Stimulated activated CD8-positive, alpha-beta memory T cell treated with anti-CD3 and anti-CD28 coated beads, Interleukin-15, amount 100 ng/mL, for 48 hours (primary cell): Measurements from ENCODE around the gene SESN1.
"Not testable (repeated sequence)": the region's sequence is repeated elsewhere in the genome, so short reads cannot be mapped to it uniquely, and the experiment has no call there.

Experiments used
- DNase-seq, 2 donors: peaks; one replicate each; pipeline ENCODE4 v3.0.0-alpha.2; 2020; ENCODE audit warnings: low read depth in 2 of 2

SESN1 gene

GRCh38 chr6:109094416-109095035, at the start of gene SESN1:
Gene SESN1 (minus strand): TSS chr6:109094846. CDS start chr6:109094073, 773 bp downstream.
- DNase-seq = peak; percentile 80 to 96

GRCh38 chr6:109143191-109143590, 48.5 kb upstream of the SESN1 start:
- no peak for DNase-seq

GRCh38 chr6:109142067-109142466, 47.4 kb upstream of the SESN1 start:
- not testable (repeated sequence) for DNase-seq

GRCh38 chr6:109139109-109139508, 44.5 kb upstream of the SESN1 start:
- no peak for DNase-seq

- not testable (repeated sequence) for DNase-seq
These were observed 41.9 kb upstream of the SESN1 start for GRCh38 chr6:109136530-109136929.

- not testable (repeated sequence) for DNase-seq
These were observed 41.4 kb upstream of the SESN1 start for GRCh38 chr6:109136039-109136438.

GRCh38 chr6:109135600-109135999, 41.0 kb upstream of the SESN1 start:
- DNase-seq = not testable (repeated sequence)

GRCh38 chr6:109130065-109130464, 35.4 kb upstream of the SESN1 start:
- DNase-seq = no peak

- DNase-seq = no peak
These were observed 30.9 kb upstream of the SESN1 start for GRCh38 chr6:109125504-109125903.

GRCh38 chr6:109124219-109124618, 29.6 kb upstream of the SESN1 start:
- no peak for DNase-seq

- no peak for DNase-seq
These were observed 26.8 kb upstream of the SESN1 start for GRCh38 chr6:109121411-109121810.

- DNase-seq = no peak
These were observed 24.3 kb upstream of the SESN1 start for GRCh38 chr6:109118871-109119354.

- DNase-seq = no peak
These were observed 23.7 kb upstream of the SESN1 start for GRCh38 chr6:109118337-109118736.

- DNase-seq = no peak
These were observed 22.8 kb upstream of the SESN1 start for GRCh38 chr6:109117346-109118035.

GRCh38 chr6:109112663-109113062, 18.0 kb upstream of the SESN1 start:
- not testable (repeated sequence) for DNase-seq

GRCh38 chr6:109109663-109110062, 15.0 kb upstream of the SESN1 start:
- not testable (repeated sequence) for DNase-seq

GRCh38 chr6:109105681-109106080, 11.0 kb upstream of the SESN1 start:
- no peak for DNase-seq

GRCh38 chr6:109104512-109104911, 9.9 kb upstream of the SESN1 start:
- no peak for DNase-seq

GRCh38 chr6:109103942-109104341, 9.3 kb upstream of the SESN1 start:
- DNase-seq = no peak

GRCh38 chr6:109102762-109103161, 8.1 kb upstream of the SESN1 start:
- DNase-seq = no peak

- DNase-seq = no peak
These were observed 3.0 kb upstream of the SESN1 start for GRCh38 chr6:109097661-109098060.

- DNase-seq = no peak
These were observed 1.6 kb upstream of the SESN1 start for GRCh38 chr6:109096208-109096607.

- no peak for DNase-seq
These were observed 1.1 kb upstream of the SESN1 start for GRCh38 chr6:109095835-109096084.
